ENCODE measurements around the gene PKHD1. TPM values are rescaled to one million over a fixed set of nuclear protein-coding genes. Genes with fewer than 3 reads are reported as not detected.

PKHD1 gene
- total and polyA plus RNA-seq, 2 experiments from 2014 or later: 0.47 to 3.3 TPM

DNA sequence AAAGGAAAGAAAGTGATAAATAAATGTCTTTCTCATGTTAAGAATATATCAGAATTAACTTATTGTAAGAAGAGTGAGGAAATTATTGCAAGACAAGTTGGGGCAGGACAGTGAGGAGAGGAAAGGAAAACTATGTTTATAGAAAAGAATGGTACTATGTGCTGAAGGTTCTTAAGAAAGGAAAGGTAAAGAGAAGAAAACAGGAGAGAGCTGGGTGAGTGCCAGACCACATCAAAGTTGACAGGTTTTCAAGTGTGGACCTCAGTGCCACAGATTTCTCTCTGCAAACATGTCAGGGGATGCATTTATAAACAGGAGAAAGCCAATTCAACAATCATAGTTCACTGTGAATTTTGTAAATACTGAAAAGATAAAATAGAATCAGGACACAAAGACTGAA lies 439.2 kb downstream of the PKHD1 start:
- no peaks in the 10 kb centered on the region for H3K79me2 ChIP-seq
- no peaks in the 10 kb centered on the region for H3K36me3 ChIP-seq (replicated peaks; ENCODE audit: insufficient read depth, low read depth)
- H3K9me2 ChIP-seq (replicated peaks; ENCODE audit: insufficient read depth): no peaks in the 10 kb centered on the region
- H3K4me2 ChIP-seq: no peak overlapping the region
- no peaks in the 10 kb centered on the region for H3K9me3 ChIP-seq (ENCODE audit: low read depth)
- TF ChIP-seq, protein P1, sequence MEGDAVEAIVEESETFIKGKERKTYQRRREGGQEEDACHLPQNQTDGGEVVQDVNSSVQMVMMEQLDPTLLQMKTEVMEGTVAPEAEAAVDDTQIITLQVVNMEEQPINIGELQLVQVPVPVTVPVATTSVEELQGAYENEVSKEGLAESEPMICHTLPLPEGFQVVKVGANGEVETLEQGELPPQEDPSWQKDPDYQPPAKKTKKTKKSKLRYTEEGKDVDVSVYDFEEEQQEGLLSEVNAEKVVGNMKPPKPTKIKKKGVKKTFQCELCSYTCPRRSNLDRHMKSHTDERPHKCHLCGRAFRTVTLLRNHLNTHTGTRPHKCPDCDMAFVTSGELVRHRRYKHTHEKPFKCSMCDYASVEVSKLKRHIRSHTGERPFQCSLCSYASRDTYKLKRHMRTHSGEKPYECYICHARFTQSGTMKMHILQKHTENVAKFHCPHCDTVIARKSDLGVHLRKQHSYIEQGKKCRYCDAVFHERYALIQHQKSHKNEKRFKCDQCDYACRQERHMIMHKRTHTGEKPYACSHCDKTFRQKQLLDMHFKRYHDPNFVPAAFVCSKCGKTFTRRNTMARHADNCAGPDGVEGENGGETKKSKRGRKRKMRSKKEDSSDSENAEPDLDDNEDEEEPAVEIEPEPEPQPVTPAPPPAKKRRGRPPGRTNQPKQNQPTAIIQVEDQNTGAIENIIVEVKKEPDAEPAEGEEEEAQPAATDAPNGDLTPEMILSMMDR (IDR thresholded peaks at IDR 0.05; ENCODE audit: poor library complexity): no peak
- TF ChIP-seq EZH2 (IDR thresholded peaks at IDR 0.05; ENCODE audit: borderline replicate concordance): no peak
- TF ChIP-seq EZH2phosphoT487 (IDR thresholded peaks at IDR 0.05; ENCODE audit: low read depth, severe bottlenecking, unreplicated experiment): no peak
- H4K20me1 ChIP-seq (ENCODE audit: insufficient read depth, poor library complexity, severe bottlenecking): no peaks in the 10 kb centered on the region
- DNase-seq (ENCODE audit: low spot score): no peak
- no peak overlapping the region for H3K27ac ChIP-seq
- no peak overlapping the region for H3K4me3 ChIP-seq
- no peaks in the 10 kb centered on the region for H3K4me1 ChIP-seq (ENCODE audit: insufficient read depth)
- H2AFZ ChIP-seq: no peak overlapping the region
- H3K27me3 ChIP-seq: no peaks in the 10 kb centered on the region

DNA sequence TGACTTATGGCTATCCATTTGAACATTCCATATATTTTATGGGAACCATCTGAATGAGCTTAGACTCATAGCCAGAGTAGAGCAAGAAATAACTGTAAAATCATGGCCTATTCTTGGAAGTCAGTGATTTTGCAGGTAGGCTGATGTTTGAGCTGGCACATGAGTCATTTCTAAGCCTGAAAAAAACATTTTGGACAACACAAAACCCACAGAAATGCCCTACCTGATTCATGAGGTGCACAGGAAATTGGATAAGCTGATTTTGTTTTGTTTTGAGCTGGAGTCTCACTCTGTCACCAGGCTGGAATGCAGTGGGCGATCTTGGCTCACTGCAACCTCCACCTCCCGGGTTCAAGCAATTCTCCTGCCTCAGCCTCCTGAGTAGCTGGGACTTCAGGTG lies 443.0 kb downstream of the PKHD1 start:
- no peak overlapping the region for H3K4me3 ChIP-seq
- no peak overlapping the region for H3K4me2 ChIP-seq
- H3K27me3 ChIP-seq: no peaks in the 10 kb centered on the region
- TF ChIP-seq, protein P1 (IDR thresholded peaks at IDR 0.05; ENCODE audit: poor library complexity): no peak
- TF ChIP-seq EZH2 (IDR thresholded peaks at IDR 0.05; ENCODE audit: borderline replicate concordance): no peak
- TF ChIP-seq EZH2phosphoT487 (IDR thresholded peaks at IDR 0.05; ENCODE audit: low read depth, severe bottlenecking, unreplicated experiment): no peak
- H3K36me3 ChIP-seq (replicated peaks; ENCODE audit: insufficient read depth, low read depth): no peaks in the 10 kb centered on the region
- H3K27ac ChIP-seq: no peak overlapping the region
- no peaks in the 10 kb centered on the region for H3K4me1 ChIP-seq (ENCODE audit: insufficient read depth)
- no peaks in the 10 kb centered on the region for H3K9me3 ChIP-seq (ENCODE audit: low read depth)
- no peaks in the 10 kb centered on the region for H3K79me2 ChIP-seq
- H4K20me1 ChIP-seq (ENCODE audit: insufficient read depth, poor library complexity, severe bottlenecking): no peaks in the 10 kb centered on the region
- H3K9me2 ChIP-seq (replicated peaks; ENCODE audit: insufficient read depth): no peaks in the 10 kb centered on the region
- H2AFZ ChIP-seq: no peak overlapping the region
- DNase-seq (ENCODE audit: low spot score): no peak
- 79% methylated on average over 2 of the region's 2 CpGs for WGBS (ENCODE audit: low lambda C conversion rate, missing lambda C conversion rate)

DNA sequence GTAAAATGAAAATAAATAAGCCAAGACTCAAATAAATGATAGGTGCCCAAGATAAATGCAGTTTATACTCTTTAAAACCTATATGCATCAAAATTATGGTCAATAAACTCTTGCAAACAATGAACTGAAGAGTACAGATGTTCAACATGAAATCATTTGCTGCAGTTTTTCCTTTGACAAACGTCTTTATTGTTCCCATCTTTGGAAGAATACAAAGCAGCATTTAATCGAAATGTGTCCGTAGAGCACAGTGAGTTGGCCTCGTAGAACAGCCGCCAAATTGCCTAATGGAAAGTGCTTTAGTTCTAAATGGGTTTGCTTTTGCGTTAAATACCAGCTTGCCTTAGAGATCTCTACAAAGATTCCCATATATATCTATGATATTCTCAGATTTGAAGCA lies 447.4 kb downstream of the PKHD1 start:
- H3K27ac ChIP-seq: no peak overlapping the region
- H3K4me3 ChIP-seq: no peak overlapping the region
- TF ChIP-seq, protein P1 (IDR thresholded peaks at IDR 0.05; ENCODE audit: poor library complexity): no peak
- TF ChIP-seq EZH2phosphoT487 (IDR thresholded peaks at IDR 0.05; ENCODE audit: low read depth, severe bottlenecking, unreplicated experiment) (no peak), EZH2 (IDR thresholded peaks at IDR 0.05; ENCODE audit: borderline replicate concordance) (no peak)
- H4K20me1 ChIP-seq (ENCODE audit: insufficient read depth, poor library complexity, severe bottlenecking): no peaks in the 10 kb centered on the region
- H3K9me2 ChIP-seq (replicated peaks; ENCODE audit: insufficient read depth): no peaks in the 10 kb centered on the region
- H3K79me2 ChIP-seq: no peaks in the 10 kb centered on the region
- WGBS (ENCODE audit: low lambda C conversion rate, missing lambda C conversion rate): 82% methylated on average over 6 of the region's 6 CpGs
- H3K9me3 ChIP-seq (ENCODE audit: low read depth): no peaks in the 10 kb centered on the region
- no peak for DNase-seq (ENCODE audit: low spot score)
- H2AFZ ChIP-seq: no peak overlapping the region
- no peaks in the 10 kb centered on the region for H3K27me3 ChIP-seq
- H3K4me1 ChIP-seq (ENCODE audit: insufficient read depth): no peaks in the 10 kb centered on the region
- no peaks in the 10 kb centered on the region for H3K36me3 ChIP-seq (replicated peaks; ENCODE audit: insufficient read depth, low read depth)
- no peak overlapping the region for H3K4me2 ChIP-seq

DNA sequence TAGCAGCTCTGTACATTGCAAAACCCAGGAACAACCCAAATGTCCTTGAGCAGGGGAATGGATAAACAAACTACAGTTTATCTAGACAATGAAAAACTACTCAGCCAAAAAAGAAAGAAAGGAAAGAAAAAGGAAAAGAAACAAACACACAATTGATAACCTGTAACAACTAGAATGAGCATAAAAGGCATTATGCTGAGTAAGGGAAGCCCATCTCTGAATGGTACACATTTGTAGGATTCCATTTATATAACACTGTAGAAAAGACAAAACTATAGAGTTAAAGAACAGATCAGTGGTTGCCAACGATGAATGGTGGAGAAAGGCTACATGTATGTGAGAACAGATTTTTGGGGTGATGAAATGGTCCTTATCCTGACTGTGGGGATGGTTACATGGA lies 454.0 kb downstream of the PKHD1 start:
- WGBS (ENCODE audit: low lambda C conversion rate, missing lambda C conversion rate): 82% methylated on average over 1 of the region's 1 CpG
- Histone ChIP-seq H3K4me2 (no peak overlapping the region), H3K4me3 (no peak overlapping the region), H3K27me3 (no peaks in the 10 kb centered on the region), H3K79me2 (no peaks in the 10 kb centered on the region), H3K9me2 (replicated peaks; ENCODE audit: insufficient read depth) (no peaks in the 10 kb centered on the region), H3K9me3 (ENCODE audit: low read depth) (no peaks in the 10 kb centered on the region), H3K4me1 (ENCODE audit: insufficient read depth) (no peaks in the 10 kb centered on the region), H4K20me1 (ENCODE audit: insufficient read depth, poor library complexity, severe bottlenecking) (no peaks in the 10 kb centered on the region), H2AFZ (no peak overlapping the region), H3K27ac (no peak overlapping the region), H3K36me3 (replicated peaks; ENCODE audit: insufficient read depth, low read depth) (no peaks in the 10 kb centered on the region)
- DNase-seq (ENCODE audit: low spot score): no peak
- TF ChIP-seq EZH2phosphoT487 (IDR thresholded peaks at IDR 0.05; ENCODE audit: low read depth, severe bottlenecking, unreplicated experiment): no peak
- TF ChIP-seq EZH2 (IDR thresholded peaks at IDR 0.05; ENCODE audit: borderline replicate concordance): no peak
- TF ChIP-seq, protein P1 (IDR thresholded peaks at IDR 0.05; ENCODE audit: poor library complexity): no peak

Measured in hepatocyte (in vitro differentiated cells).